C4-2B (cell line): ENCODE data around the gene DNMT3B.
"Not testable (repeated sequence)": the region's sequence is repeated elsewhere in the genome, so short reads cannot be mapped to it uniquely, and the experiment has no call there.

Experiments
- H3K27ac ChIP-seq: fragments of 450-650 bp; 2 replicates; pipeline ENCODE4 v1.5.1; 2017
- CTCF ChIP-seq: fragments of 450-650 bp; conservative IDR thresholded peaks from 2 replicates; pipeline ENCODE4 v1.5.1; 2017; ENCODE audit warnings: mild to moderate bottlenecking
- ZFX ChIP-seq: fragments of 450-650 bp; IDR thresholded peaks from 2 replicates; pipeline ENCODE4 v1.6.1; 2017

Gene DNMT3B

DNA sequence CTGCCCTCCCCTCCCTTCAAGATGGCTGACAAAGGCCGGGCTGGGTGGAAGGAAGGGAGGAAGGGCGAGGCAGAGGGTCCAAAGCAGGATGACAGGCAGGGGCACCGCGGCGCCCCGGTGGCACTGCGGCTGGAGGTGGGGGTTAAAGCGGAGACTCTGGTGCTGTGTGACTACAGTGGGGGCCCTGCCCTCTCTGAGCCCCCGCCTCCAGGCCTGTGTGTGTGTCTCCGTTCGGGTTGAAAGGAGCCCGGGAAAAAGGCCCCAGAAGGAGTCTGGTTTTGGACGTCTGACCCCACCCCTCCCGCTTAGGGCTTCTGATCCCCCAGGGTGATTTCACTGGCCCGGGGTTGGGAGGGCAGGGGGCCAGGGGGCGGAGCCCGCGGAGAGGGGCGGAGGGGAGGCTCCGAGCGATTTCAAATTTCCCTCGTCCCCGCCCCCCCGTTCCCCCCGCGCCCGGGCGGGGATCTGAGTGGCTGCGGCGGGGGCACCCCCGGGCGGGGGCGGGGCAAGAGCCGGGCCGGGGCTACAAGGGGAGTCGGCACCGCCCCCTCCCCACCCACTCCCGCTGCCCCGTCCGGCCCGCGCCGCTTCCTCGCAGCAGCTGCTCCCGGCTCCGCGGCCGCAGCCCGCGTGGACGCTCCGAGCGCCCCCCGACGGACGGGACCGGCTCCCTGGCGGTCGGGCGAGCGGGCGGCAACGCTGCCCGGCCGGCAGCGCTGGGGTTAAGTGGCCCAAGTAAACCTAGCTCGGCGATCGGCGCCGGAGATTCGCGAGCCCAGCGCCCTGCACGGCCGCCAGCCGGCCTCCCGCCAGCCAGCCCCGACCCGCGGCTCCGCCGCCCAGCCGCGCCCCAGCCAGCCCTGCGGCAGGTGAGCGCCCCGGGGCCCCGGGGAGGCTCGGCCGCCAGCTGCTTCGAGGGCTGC, at the start of gene DNMT3B:
Gene DNMT3B, plus strand, starts transcription at position 555 of the 923 bp plus-strand sequence. CDS start 17,939 bp downstream, outside the sequence.
- no peak for TF ChIP-seq ZFX
- no peak; the same call in 1 of the 2 replicates for TF ChIP-seq CTCF
- peak within 1 kb of the TSS; percentile 79 for H3K27ac ChIP-seq

- TF ChIP-seq ZFX (no peak; the same call in 1 of the 2 replicates), CTCF (no peak)
- no peak overlapping the region for H3K27ac ChIP-seq
Observed at GRCh38 chr20:32718749-32719348, 43.3 kb upstream of the DNMT3B start.

DNA sequence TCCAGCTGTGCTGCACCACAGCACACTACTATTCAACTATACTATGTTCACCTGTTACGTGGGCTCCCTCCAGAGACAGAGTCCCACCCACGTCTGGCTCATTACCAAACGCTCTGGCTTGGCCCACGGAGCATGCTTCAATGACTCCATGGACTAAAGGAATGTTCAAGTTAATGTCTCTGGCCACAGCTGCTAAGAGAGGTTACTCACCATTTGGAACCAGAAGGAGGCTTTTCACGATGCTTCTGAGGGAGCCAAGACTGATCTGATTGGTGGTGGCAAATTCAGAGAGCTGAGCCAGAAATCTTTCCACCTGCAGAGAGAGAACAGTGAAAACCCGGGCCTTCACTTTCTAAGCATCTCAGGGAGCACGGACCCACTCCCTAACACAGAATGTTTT, 34.5 kb upstream of the DNMT3B start:
- H3K27ac ChIP-seq = no peak overlapping the region
- TF ChIP-seq CTCF (no peak), ZFX (no peak)

DNA sequence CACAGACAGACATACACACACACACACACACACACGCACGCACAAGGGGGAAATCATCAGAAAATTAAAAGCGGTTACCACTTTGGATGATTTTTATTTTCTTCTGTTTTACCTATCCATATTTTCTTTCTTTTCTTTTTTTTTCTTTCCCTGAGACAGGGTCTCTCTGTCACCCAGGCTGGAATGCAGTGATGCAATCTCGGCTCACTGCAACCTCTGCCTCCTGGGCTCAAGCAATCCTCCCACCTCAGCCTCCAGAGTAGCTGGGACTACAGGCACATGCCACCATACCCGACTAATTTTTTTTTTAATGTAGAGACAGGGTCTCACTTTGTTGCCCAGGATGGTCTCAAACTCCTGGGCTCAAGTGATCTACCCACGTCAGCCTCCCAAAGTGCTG, 33.8 kb upstream of the DNMT3B start:
- H3K27ac ChIP-seq = not testable (repeated sequence)

DNA sequence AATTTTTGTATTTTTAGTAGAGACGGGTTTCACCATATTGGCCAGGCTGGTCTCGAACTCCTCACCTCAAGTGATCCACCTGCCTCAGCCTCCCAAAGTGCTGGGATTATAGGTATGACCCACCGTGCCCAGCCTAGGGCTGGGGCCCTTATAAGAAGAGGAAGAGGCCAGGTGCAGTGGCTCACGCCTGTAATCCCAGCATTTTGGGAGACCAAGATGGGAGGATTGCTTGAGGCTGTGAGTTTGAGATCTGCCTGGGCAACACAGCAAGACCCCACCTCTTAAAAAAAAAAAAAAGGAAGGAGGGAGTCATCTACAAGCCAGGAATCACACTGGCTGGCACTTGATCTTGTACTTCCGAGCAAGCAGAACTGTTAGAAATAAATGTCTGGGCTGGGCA, 32.9 kb upstream of the DNMT3B start:
- not testable (repeated sequence) for H3K27ac ChIP-seq

GRCh38 chr20:32731882-32732266, 30.3 kb upstream of the DNMT3B start:
- H3K27ac ChIP-seq = no peak overlapping the region
- TF ChIP-seq ZFX (no peak), CTCF (no peak)

GRCh38 chr20:32737371-32738223, 24.6 kb upstream of the DNMT3B start:
- H3K27ac ChIP-seq = no peak overlapping the region
- no peak for TF ChIP-seq ZFX
- no peak for TF ChIP-seq CTCF

GRCh38 chr20:32741151-32741550, 21.0 kb upstream of the DNMT3B start:
- H3K27ac ChIP-seq = no peak overlapping the region
- TF ChIP-seq ZFX = no peak
- TF ChIP-seq CTCF = no peak
